H1 (cell line): Measurements from ENCODE around the gene FCAMR. TPM values are rescaled to one million over a fixed set of nuclear protein-coding genes. Genes with fewer than 3 reads are reported as not detected.
A peak's percentile ranks its signal among the peaks of the same experiment; 100 is the strongest.

Experiments used
- BRCA1 ChIP-seq: IDR thresholded peaks from 2 replicates; pipeline ENCODE4 v1.6.1; 2012; ENCODE audit warnings: low read depth, low read length, improper control_type of control experiment
- CTCF ChIP-seq, 3 experiments: IDR thresholded peaks; 1 replicate in 2 of 3; 2 replicates in 1 of 3; pipeline versions ENCODE4 v1.5.1 to v1.6.1; 2011; ENCODE audit warnings: low read length in 3 of 3, mild to moderate bottlenecking in 3 of 3, inconsistent platforms in 2 of 3, low read depth in 1 of 3, moderate library complexity in 1 of 3; ENCODE audit not compliant: insufficient read depth in 1 of 3; ENCODE audit errors: control extremely low read depth in 1 of 3
- EZH2 ChIP-seq: fragments of 200-600 bp; sonication (generic); IDR thresholded peaks from 2 replicates; pipeline ENCODE4 v1.7.1; 2012; ENCODE audit warnings: low read depth, mild to moderate bottlenecking, moderate library complexity, low read length, inconsistent platforms; ENCODE audit not compliant: severe bottlenecking
- HDAC6 ChIP-seq: IDR thresholded peaks from one replicate; pipeline ENCODE4 v1.7.1; 2012; ENCODE audit warnings: low read depth, mild to moderate bottlenecking, inconsistent platforms, low read length, moderate library complexity
- KDM4A ChIP-seq: IDR thresholded peaks from one replicate; pipeline ENCODE4 v1.7.1; 2012; ENCODE audit warnings: low read depth, mild to moderate bottlenecking, moderate library complexity, low read length, inconsistent platforms; ENCODE audit not compliant: severe bottlenecking
- POLR2A ChIP-seq, 2 experiments: IDR thresholded peaks; 1 replicate in 1 of 2; 2 replicates in 1 of 2; pipeline ENCODE4 v1.6.1; 2011; ENCODE audit warnings: low read depth in 2 of 2, low read length in 2 of 2, mild to moderate bottlenecking in 2 of 2; ENCODE audit errors: control extremely low read depth in 1 of 2
- POLR2AphosphoS5 ChIP-seq: IDR thresholded peaks from 2 replicates; pipeline ENCODE4 v1.6.1; 2011; ENCODE audit warnings: low read depth, low read length
- RXRA ChIP-seq: IDR thresholded peaks from 2 replicates; pipeline ENCODE4 v1.6.1; 2011; ENCODE audit warnings: low read depth, mild to moderate bottlenecking, low read length, moderate library complexity; ENCODE audit not compliant: insufficient read depth
- SIX5 ChIP-seq: IDR thresholded peaks from 2 replicates; pipeline ENCODE4 v1.6.1; 2011; ENCODE audit warnings: mild to moderate bottlenecking, low read depth, low read length
- SP4 ChIP-seq: IDR thresholded peaks from 2 replicates; pipeline ENCODE4 v1.6.1; 2012; ENCODE audit warnings: low read length, inconsistent platforms
- TCF12 ChIP-seq: IDR thresholded peaks from 2 replicates; pipeline ENCODE4 v1.6.1; 2011; ENCODE audit warnings: low read depth, mild to moderate bottlenecking, low read length
- polyA plus RNA-seq, 7 experiments: library from polyadenylated mRNA; depleted of rRNA in 3 of 7; stranded (reverse) in 5 of 7; unstranded in 2 of 7; fragments of >200 nt in 5 of 7; fragments of 200-250 nt in 2 of 7; gene quantifications; 1 replicate in 5 of 7; 2 replicates in 1 of 7; 4 replicates in 1 of 7; pipeline versions ENCODE4 v1.2.1 to v1.2.3, GENCODE V29; 2011 to 2013; ENCODE audit warnings: missing spikeins in 2 of 7, mixed read lengths in 2 of 7
- total RNA-seq: library from RNA; stranded (reverse); fragmentation: NEBNext Ultra II Directional; extraction: Animal tissue kit (Norgen Biotek cat#: 25700); gene quantifications from 2 replicates; pipeline ENCODE4 v1.2.1, GENCODE V29; 2021

The FCAMR gene
- total and polyA plus RNA-seq, 2 of the 8 experiments (the other 6 are each of a cell fraction or from before 2014, with no cell fraction given): not detected

- TF ChIP-seq SIX5 (no peak), SP4 (no peak), POLR2AphosphoS5 (no peak), CTCF (IDR thresholded peaks at IDR 0.05; ENCODE audit: control extremely low read depth in 1 of 3, insufficient read depth in 1 of 3, low read depth in 1 of 3, low read length in 3 of 3) (no peak), BRCA1 (no peak), HDAC6 (no peak), EZH2 (peak; percentile 44), RXRA (no peak), KDM4A (peak; percentile 75), POLR2A (IDR thresholded peaks at IDR 0.05; ENCODE audit: control extremely low read depth in 1 of 2, low read depth in 2 of 2, low read length in 2 of 2) (no peak), TCF12 (no peak)
Observed at GRCh38 chr1:206909883-206910318, 60.4 kb downstream of the FCAMR start (continued).
